HCT116 (cell line): ENCODE results near the gene FADS1. TPM values are rescaled to one million over a fixed set of nuclear protein-coding genes. Genes with fewer than 3 reads are reported as not detected.

ENCODE experiments used
- CTCF ChIP-seq, 3 experiments: fragments of 200-600 bp in 1 of 3; sonication (generic) in 1 of 3; IDR thresholded peaks in 2 of 3; conservative IDR thresholded peaks in 1 of 3; 2 replicates each; pipeline ENCODE4 v1.5.1; 2012 to 2017; ENCODE audit warnings: low read depth in 2 of 3, low read length in 2 of 3, antibody characterized with exemption in 1 of 3, borderline replicate concordance in 1 of 3, control low read depth in 1 of 3, mild to moderate bottlenecking in 1 of 3, mixed read lengths in 1 of 3, mixed run types in 1 of 3, moderate library complexity in 1 of 3; ENCODE audit not compliant: insufficient read depth in 1 of 3
- JUND ChIP-seq: IDR thresholded peaks from 2 replicates; pipeline ENCODE4 v1.6.1; 2012
- REST ChIP-seq: IDR thresholded peaks from 2 replicates; pipeline ENCODE4 v1.6.1; 2012; ENCODE audit warnings: low read depth
- ZBTB33 ChIP-seq: IDR thresholded peaks from 2 replicates; pipeline ENCODE4 v1.6.1; 2011; ENCODE audit warnings: mild to moderate bottlenecking, low read length, moderate library complexity; ENCODE audit not compliant: insufficient replicate concordance; ENCODE audit errors: extremely low read depth
- total RNA-seq: library from RNA; stranded (reverse); gene quantifications from one replicate; pipeline ENCODE4 v1.2.1, GENCODE V29; 2021; ENCODE audit not compliant: unreplicated experiment

The FADS1 gene
- total RNA-seq, 1 experiment from 2014 or later = 56.6 TPM

- TF ChIP-seq CTCF (IDR thresholded peaks at IDR 0.05 in 2 of 3, conservative IDR thresholded peaks at IDR 0.05 in 1 of 3; ENCODE audit: borderline replicate concordance in 1 of 3, insufficient read depth in 1 of 3, low read depth in 2 of 3, low read length in 2 of 3) = no peak
- TF ChIP-seq JUND = no peak
- no peak for TF ChIP-seq REST
- TF ChIP-seq ZBTB33 = no peak
Measured at GRCh38 chr11:61793829-61794204, 23.0 kb downstream of the FADS1 start (continued).
